ENCODE results near the gene TRAIP.

The TRAIP gene

DNA sequence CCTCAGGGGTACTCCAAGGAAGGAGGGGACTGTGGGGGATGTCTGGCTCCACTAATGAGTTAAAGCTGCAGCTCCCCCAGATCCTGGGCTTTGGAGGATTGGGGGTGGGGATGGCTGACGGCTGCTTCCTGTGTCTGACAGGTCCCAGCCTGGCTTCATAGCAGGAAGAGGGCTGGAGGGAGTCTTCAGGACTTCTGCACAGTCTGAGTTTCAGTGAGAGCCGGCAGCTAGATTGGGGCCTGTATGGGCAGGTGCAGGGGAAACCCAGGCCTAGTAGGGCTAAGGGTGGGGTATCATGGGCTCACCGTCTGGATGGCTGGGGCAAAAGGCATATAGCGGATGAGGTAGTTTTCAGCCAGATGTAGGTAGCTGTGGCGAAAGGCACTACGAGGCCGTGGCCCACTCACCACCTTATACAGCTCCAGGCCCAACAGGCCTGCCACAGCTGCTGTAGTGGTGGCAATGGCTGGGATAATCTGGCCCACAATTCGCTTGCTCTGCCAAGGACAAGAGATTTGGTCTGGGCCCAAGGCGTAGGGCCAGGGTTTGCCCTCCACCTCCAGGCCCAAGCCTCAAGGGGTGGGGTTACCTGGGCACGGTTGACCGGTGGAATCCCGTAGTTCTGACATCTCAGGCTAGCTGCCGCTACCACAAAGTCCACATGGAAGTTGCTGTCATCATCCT is 48.8 kb downstream of the TRAIP start:
- no peak for DNase-seq (ENCODE audit: low spot score)
- in situ Hi-C loops (cut with MboI; ENCODE audit: low sequenced_read_pairs, unreplicated experiment) = no loop called here
- TF ChIP-seq, protein P1, sequence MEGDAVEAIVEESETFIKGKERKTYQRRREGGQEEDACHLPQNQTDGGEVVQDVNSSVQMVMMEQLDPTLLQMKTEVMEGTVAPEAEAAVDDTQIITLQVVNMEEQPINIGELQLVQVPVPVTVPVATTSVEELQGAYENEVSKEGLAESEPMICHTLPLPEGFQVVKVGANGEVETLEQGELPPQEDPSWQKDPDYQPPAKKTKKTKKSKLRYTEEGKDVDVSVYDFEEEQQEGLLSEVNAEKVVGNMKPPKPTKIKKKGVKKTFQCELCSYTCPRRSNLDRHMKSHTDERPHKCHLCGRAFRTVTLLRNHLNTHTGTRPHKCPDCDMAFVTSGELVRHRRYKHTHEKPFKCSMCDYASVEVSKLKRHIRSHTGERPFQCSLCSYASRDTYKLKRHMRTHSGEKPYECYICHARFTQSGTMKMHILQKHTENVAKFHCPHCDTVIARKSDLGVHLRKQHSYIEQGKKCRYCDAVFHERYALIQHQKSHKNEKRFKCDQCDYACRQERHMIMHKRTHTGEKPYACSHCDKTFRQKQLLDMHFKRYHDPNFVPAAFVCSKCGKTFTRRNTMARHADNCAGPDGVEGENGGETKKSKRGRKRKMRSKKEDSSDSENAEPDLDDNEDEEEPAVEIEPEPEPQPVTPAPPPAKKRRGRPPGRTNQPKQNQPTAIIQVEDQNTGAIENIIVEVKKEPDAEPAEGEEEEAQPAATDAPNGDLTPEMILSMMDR (IDR thresholded peaks at IDR 0.05; ENCODE audit: borderline replicate concordance, control extremely low read depth, extremely low read depth, insufficient read depth, missing control alignments) = no peak

DNA sequence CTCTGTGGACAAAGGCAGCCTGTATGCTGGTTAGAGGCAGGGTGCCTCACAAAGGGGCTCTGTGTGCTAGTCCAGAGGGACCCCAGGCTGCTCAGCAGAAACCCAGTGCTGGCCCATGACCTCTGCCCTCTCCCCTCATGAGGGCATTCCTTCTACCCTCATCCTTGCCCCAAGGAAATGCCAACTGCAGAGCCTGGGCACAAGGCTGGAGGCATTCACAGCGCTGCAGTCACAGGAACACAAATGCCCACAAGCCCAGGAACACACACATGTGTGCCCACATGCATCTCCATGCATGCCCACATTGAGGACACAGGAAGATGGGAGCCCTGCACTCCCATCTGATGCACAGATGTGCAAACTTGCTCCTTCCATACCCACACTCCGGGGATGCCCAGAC is 49.5 kb downstream of the TRAIP start:
- no peak for DNase-seq (ENCODE audit: low spot score)
- in situ Hi-C loops (cut with MboI; ENCODE audit: low sequenced_read_pairs, unreplicated experiment) = no loop called here
- TF ChIP-seq, protein P1 (IDR thresholded peaks at IDR 0.05; ENCODE audit: borderline replicate concordance, control extremely low read depth, extremely low read depth, insufficient read depth, missing control alignments) = no peak

DNA sequence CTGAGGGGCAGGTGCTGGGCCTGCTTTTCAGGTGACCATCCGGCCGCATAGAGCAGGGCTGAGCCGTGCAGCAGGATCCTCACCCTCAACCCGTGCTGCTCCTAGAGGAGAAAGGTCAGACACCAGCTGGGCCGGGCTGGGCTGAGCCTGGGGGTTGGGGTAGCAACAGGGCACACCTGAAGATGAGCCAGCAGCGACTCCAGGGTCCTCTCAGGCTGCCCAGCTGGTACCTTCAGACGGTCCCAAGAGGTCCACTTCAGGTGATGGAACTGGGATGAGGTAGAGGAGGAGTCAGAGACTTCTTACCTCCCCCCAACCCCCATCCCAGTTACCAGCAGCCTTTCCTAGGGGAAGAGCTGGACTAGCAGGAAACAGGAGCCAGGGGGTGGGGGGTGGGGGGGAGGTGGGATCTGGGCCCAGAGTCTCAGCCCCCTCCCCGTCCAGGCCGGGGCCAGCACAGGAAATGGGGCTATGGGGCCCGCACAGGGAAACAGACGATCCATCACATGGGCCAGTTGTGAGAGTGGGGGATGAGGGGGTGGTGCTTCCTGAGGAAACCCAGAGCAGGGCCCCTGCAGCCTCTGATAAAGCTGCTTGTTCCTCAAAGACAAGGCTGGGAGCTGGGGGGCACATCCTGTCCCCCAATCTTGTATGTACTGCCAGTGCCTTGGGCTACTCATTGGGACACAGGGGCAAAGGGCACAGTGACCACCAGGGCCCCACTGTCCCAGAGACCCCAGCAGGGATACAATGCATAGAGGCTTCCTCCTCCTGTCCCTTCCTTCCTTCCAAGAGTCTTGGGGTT is 50.3 kb downstream of the TRAIP start:
- TF ChIP-seq, protein P1 (IDR thresholded peaks at IDR 0.05; ENCODE audit: borderline replicate concordance, control extremely low read depth, extremely low read depth, insufficient read depth, missing control alignments) = no peak
- peak; percentile 73 for DNase-seq (ENCODE audit: low spot score)
- in situ Hi-C loops (cut with MboI; ENCODE audit: low sequenced_read_pairs, unreplicated experiment) = no loop called here

DNA sequence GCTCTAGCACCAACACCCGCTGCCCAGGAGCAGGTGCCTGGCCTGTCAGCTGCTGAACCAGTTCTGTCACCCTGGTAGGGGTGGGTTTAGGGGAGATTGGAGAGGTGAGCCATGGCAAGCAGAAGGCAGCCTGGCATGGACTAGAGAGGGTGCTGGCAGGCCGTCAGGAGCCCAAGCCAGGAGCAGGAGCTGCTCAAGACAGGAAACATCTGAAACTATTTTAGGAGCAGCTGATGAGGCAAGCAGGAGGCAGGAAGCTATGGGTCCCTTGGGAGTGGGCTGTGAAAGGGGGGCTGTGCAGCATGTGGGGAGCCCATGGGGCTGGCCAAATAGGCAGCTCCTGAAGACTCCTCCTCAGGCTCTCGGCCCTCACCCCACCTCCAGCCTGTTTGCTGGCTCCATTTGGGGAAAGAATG is 51.0 kb downstream of the TRAIP start:
- in situ Hi-C loops (cut with MboI; ENCODE audit: low sequenced_read_pairs, unreplicated experiment) = no loop called here
- TF ChIP-seq, protein P1 (IDR thresholded peaks at IDR 0.05; ENCODE audit: borderline replicate concordance, control extremely low read depth, extremely low read depth, insufficient read depth, missing control alignments) = no peak
- no peak for DNase-seq (ENCODE audit: low spot score)

DNA sequence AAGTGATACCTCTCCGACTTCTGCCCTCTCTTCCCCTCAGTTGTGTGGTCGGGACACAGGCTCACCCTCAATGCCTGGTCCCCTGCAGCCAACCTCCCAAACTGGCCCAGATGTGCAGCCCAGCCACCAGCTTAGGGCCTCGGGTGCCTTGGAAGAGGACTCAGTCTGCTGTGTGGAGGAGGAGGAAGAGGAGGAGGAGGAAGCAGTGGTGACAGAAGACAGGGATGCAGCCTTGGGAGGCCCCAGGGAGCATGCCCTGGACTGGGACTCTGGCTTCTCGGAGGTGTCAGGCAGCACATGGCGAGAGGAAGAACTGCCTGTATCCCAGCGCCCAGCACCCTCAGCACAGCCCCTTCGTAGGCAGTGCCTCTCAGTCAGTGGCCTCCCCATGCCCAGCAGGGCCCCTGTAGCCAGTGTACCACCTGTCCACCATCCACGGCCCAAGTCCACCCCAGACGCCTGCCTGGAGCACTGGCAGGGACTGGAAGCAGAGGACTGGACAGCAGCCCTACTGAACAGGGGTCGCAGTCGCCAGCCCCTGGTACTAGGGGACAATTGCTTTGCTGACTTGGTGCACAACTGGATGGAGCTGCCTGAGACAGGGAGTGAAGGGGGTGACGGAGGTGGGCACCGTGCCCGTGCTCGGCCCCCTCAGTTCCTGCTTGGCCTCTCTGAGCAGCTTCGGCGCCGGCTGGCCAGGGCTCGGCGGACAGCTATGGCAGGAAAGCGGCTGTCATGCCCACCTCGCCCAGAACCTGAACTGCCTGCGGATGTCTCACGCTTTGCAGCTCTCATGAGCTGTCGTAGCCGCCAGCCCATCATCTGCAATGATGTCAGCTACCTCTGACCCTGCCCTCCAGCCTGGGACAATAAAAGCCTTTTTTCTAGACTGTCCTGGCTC is 52.0 kb downstream of the TRAIP start:
- DNase-seq (ENCODE audit: low spot score) = no peak
- in situ Hi-C loops (cut with MboI; ENCODE audit: low sequenced_read_pairs, unreplicated experiment) = no loop called here
- TF ChIP-seq, protein P1 (IDR thresholded peaks at IDR 0.05; ENCODE audit: borderline replicate concordance, control extremely low read depth, extremely low read depth, insufficient read depth, missing control alignments) = no peak

DNA sequence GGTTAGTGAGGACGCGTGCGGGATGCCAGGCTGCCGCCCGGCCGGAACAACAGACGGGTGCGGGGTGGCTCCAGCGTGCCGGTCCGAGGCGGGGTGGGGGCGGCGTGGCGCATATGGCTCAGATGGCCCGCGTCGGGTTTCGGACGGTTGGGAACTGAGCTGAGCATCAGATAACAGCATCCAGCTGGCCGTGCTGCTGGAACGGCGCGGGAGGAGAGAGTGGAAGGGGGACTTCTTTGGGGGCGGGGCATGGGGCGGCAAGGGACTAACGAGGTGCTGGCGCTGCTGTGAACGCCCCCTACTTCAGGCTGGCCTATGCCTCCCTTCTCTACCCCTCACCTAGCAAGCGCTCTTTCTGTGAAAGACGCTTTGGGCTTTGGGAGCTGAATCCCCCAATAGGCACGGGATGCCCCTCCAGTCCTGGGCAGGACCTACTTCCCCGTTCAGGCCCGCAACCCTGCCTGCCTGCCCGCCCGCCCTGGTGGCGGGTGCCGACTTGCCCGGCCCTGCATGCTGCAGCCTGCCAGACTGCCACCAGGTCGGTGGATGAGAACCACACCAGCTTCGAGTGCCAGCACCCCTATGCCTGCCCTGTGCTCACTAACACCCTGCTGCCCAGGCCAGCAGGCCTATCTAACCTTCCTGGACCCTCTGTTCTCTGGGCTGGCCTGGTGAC is 52.8 kb downstream of the TRAIP start:
- peak; percentile 58 for DNase-seq (ENCODE audit: low spot score)
- in situ Hi-C loops (cut with MboI; ENCODE audit: low sequenced_read_pairs, unreplicated experiment) = no loop called here
- TF ChIP-seq, protein P1 (IDR thresholded peaks at IDR 0.05; ENCODE audit: borderline replicate concordance, control extremely low read depth, extremely low read depth, insufficient read depth, missing control alignments) = no peak

Data from GM13976 (cell line).